ENCODE measurements around the gene CPLANE2. TPM values are rescaled to one million over a fixed set of nuclear protein-coding genes. Genes with fewer than 3 reads are reported as not detected.

Gene CPLANE2
- total RNA-seq, 1 experiment from 2014 or later = 4.5 TPM

GRCh38 chr1:16239972-16240491 lies 3.0 kb upstream of the CPLANE2 start:
- peaks cover 3% of the 10 kb centered on the region; the same call in 1 of the 2 replicates for H3F3A ChIP-seq (ENCODE audit: insufficient read depth, low read depth)
- no peak overlapping the region for H3K4me3 ChIP-seq
- no TSS peak for BruUV-seq (replicated peaks)
- intact Hi-C loops (cut with micrococcal nuclease; ENCODE audit: unreplicated experiment) = loop anchor here (5.0 kb wide), 1 partner anchor 233 kb away; no protein-coding TSS in a partner anchor
- H3K4me2 ChIP-seq = no peak overlapping the region
- H3K9me3 ChIP-seq (ENCODE audit: insufficient read depth, low read depth) = no peaks in the 10 kb centered on the region
- H3K79me2 ChIP-seq (ENCODE audit: low read depth) = no peaks in the 10 kb centered on the region
- POLR2A ChIA-PET (ENCODE audit: unreplicated experiment) = interaction anchor here (0.6 kb wide), 1 partner anchor 163 kb away, joined by 3 read pairs; no protein-coding TSS in a partner anchor
- H2AFZ ChIP-seq = no peak overlapping the region
- H3K27me3 ChIP-seq (ENCODE audit: insufficient read depth, low read depth) = no peaks in the 10 kb centered on the region
- H3K27ac ChIP-seq = no peak overlapping the region
- no peaks in the 10 kb centered on the region for H3K9me2 ChIP-seq (ENCODE audit: insufficient read depth)
- peaks cover 13% of the 10 kb centered on the region for H3K4me1 ChIP-seq (replicated peaks; ENCODE audit: insufficient read depth)
- DNase-seq = no peak
- TF ChIP-seq EZH2 (IDR thresholded peaks at IDR 0.05; ENCODE audit: low read depth) = no peak
- no peak for TF ChIP-seq CTCF (conservative IDR thresholded peaks at IDR 0.05)
- H3K36me3 ChIP-seq (ENCODE audit: low read depth) = no peaks in the 10 kb centered on the region
- H4K20me1 ChIP-seq (ENCODE audit: insufficient read depth) = no peaks in the 10 kb centered on the region
- CTCF ChIA-PET = no interaction called here

GRCh38 chr1:16237343-16237830 lies 404 bp upstream of the CPLANE2 start:
- Histone ChIP-seq H3F3A (ENCODE audit: insufficient read depth, low read depth) (peaks cover 3% of the 10 kb centered on the region; the same call in 1 of the 2 replicates), H3K27me3 (ENCODE audit: insufficient read depth, low read depth) (no peaks in the 10 kb centered on the region), H2AFZ (peak overlapping the region; percentile 78), H3K9me2 (ENCODE audit: insufficient read depth) (no peaks in the 10 kb centered on the region), H3K9me3 (ENCODE audit: insufficient read depth, low read depth) (no peaks in the 10 kb centered on the region), H3K36me3 (ENCODE audit: low read depth) (no peaks in the 10 kb centered on the region), H4K20me1 (ENCODE audit: insufficient read depth) (no peaks in the 10 kb centered on the region), H3K79me2 (ENCODE audit: low read depth) (no peaks in the 10 kb centered on the region), H3K4me2 (peak overlapping the region; percentile 97), H3K27ac (peak overlapping the region; percentile 60), H3K4me1 (replicated peaks; ENCODE audit: insufficient read depth) (peaks cover 13% of the 10 kb centered on the region), H3K4me3 (peak overlapping the region; percentile 81; the same call in 1 of the 2 replicates)
- POLR2A ChIA-PET (ENCODE audit: unreplicated experiment) = interaction anchor here (0.6 to 0.7 kb wide), 2 partner anchors 20 to 48 kb away, joined by 3 read pairs; no protein-coding TSS in a partner anchor
- intact Hi-C loops (cut with micrococcal nuclease; ENCODE audit: unreplicated experiment) = loop anchor here (2.0 kb wide), 4 partner anchors 21 to 159 kb away; no protein-coding TSS in a partner anchor
- no peak for DNase-seq
- TSS peak; percentile 92 for BruUV-seq (replicated peaks)
- CTCF ChIA-PET = interaction anchor here (0.5 kb wide), 1 partner anchor 9 kb away, joined by 3 read pairs; no protein-coding TSS in a partner anchor
- no peak for TF ChIP-seq CTCF (conservative IDR thresholded peaks at IDR 0.05)
- no peak for TF ChIP-seq EZH2 (IDR thresholded peaks at IDR 0.05; ENCODE audit: low read depth)

- BruUV-seq (replicated peaks) = no TSS peak
- Histone ChIP-seq H3K36me3 (ENCODE audit: low read depth) (no peaks in the 10 kb centered on the region), H2AFZ (no peak overlapping the region; the same call in 1 of the 2 replicates), H4K20me1 (ENCODE audit: insufficient read depth) (no peaks in the 10 kb centered on the region), H3K4me1 (replicated peaks; ENCODE audit: insufficient read depth) (peaks cover 13% of the 10 kb centered on the region), H3K27ac (no peak overlapping the region; the same call in 1 of the 2 replicates), H3K4me3 (peak overlapping the region; percentile 81), H3K9me3 (ENCODE audit: insufficient read depth, low read depth) (no peaks in the 10 kb centered on the region), H3K9me2 (ENCODE audit: insufficient read depth) (no peaks in the 10 kb centered on the region), H3K79me2 (ENCODE audit: low read depth) (no peaks in the 10 kb centered on the region), H3F3A (ENCODE audit: insufficient read depth, low read depth) (peaks cover 3% of the 10 kb centered on the region; the same call in 1 of the 2 replicates), H3K4me2 (peak overlapping the region; percentile 97), H3K27me3 (ENCODE audit: insufficient read depth, low read depth) (no peaks in the 10 kb centered on the region)
- intact Hi-C loops (cut with micrococcal nuclease; ENCODE audit: unreplicated experiment) = loop anchor here (2.0 kb wide), 4 partner anchors 19 to 157 kb away; no protein-coding TSS in a partner anchor
- CTCF ChIA-PET = no interaction called here
- POLR2A ChIA-PET (ENCODE audit: unreplicated experiment) = no interaction called here
- DNase-seq = peak; percentile 48 to 51
- TF ChIP-seq CTCF (conservative IDR thresholded peaks at IDR 0.05) (peak; percentile 59), EZH2 (IDR thresholded peaks at IDR 0.05; ENCODE audit: low read depth) (no peak)
Measured at GRCh38 chr1:16235944-16236510, 956 bp downstream of the CPLANE2 start.
